ENCODE measurements around the gene PAQR5. TPM values are rescaled to one million over a fixed set of nuclear protein-coding genes. Genes with fewer than 3 reads are reported as not detected.

PAQR5 gene
- total and polyA plus RNA-seq, 2 donors (not counting 3 experiments of a cell fraction or from before 2014, with no cell fraction given) = 0.08 to 0.09 TPM

GRCh38 chr15:69451951-69452691 is 153.4 kb downstream of the PAQR5 start:
- H3K4me2 ChIP-seq (ENCODE audit: insufficient read depth, low read length) = peak overlapping the region; percentile 63
- peak overlapping the region; percentile 51 for H2AFZ ChIP-seq (ENCODE audit: low read depth, low read length)
- H3K4me3 ChIP-seq (replicated peaks in 1 of 3; ENCODE audit: insufficient read depth in 1 of 3, low read depth in 1 of 3, low read length in 3 of 3) = peak overlapping the region in 2 of 3 experiments; percentile 78 to 83
- FAIRE-seq (no peak), DNase-seq (ENCODE audit: low read depth, low spot score) (no peak)
- intact Hi-C loops (cut with micrococcal nuclease) = loop anchor here (1.0 kb wide), 2 partner anchors 10 to 38 kb away; partner anchors contain the start of gene KIF23
- H3K9me1 ChIP-seq (replicated peaks; ENCODE audit: control insufficient read depth, extremely low read depth, insufficient read depth, low read length) = no peaks in the 10 kb centered on the region
- H4K20me1 ChIP-seq (replicated peaks; ENCODE audit: control insufficient read depth, extremely low read depth, insufficient read depth, low read length) = peaks cover 9% of the 10 kb centered on the region
- TSS peak; percentile 76 for BruUV-seq (replicated peaks)
- H3K36me3 ChIP-seq (ENCODE audit: control insufficient read depth in 2 of 2, extremely low read depth in 1 of 2, insufficient read depth in 2 of 2, low read length in 2 of 2) = peaks cover 12 to 16% of the 10 kb centered on the region in 2 experiments
- dilution Hi-C loops (cut with MboI; ENCODE audit: extremely low pct_ligation_motif_present, low sequenced_read_pairs) = no loop called here
- CTCF ChIA-PET = interaction anchor here (0.7 to 4.3 kb wide), 6 partner anchors 10 to 58 kb away, joined by 3 to 30 read pairs (median 4); partner anchors contain the start of gene KIF23
- no peaks in the 10 kb centered on the region for H3K27me3 ChIP-seq (ENCODE audit: control insufficient read depth in 2 of 2, insufficient read depth in 2 of 2, low read length in 2 of 2)
- no peak overlapping the region for H3K27ac ChIP-seq (ENCODE audit: insufficient read depth, low read depth, low read length)
- TF ChIP-seq GATA2 (IDR thresholded peaks at IDR 0.05; ENCODE audit: insufficient read depth, insufficient read length, low read depth, low read length) (no peak), JUN (IDR thresholded peaks at IDR 0.05; ENCODE audit: borderline replicate concordance, insufficient read depth, insufficient read length, low read depth) (no peak), MYC (IDR thresholded peaks at IDR 0.05; ENCODE audit: low read depth, low read length) (no peak), MAX (IDR thresholded peaks at IDR 0.05; ENCODE audit: insufficient read depth, insufficient read length) (no peak), POLR2A (IDR thresholded peaks at IDR 0.05; ENCODE audit: low read depth, low read length) (no peak), EZH2 (IDR thresholded peaks at IDR 0.05; ENCODE audit: borderline replicate concordance, low read depth, low read length, severe bottlenecking) (no peak), FOS (IDR thresholded peaks at IDR 0.05; ENCODE audit: borderline replicate concordance, insufficient read depth, low read length) (no peak), CTCF (IDR thresholded peaks at IDR 0.05; ENCODE audit: extremely low read depth in 1 of 2, insufficient read depth in 1 of 2, low read depth in 1 of 2, low read length in 2 of 2) (no peak), POLR2AphosphoS5 (IDR thresholded peaks at IDR 0.05; ENCODE audit: insufficient read depth, low read depth, low read length) (no peak)
- peaks cover 24% of the 10 kb centered on the region for H3K4me1 ChIP-seq (ENCODE audit: control insufficient read depth, extremely low read depth, insufficient read depth, low read length)
- no peaks in the 10 kb centered on the region for H3K9me3 ChIP-seq (replicated peaks; ENCODE audit: control insufficient read depth, insufficient read depth, low read length)
- H3K9ac ChIP-seq (replicated peaks; ENCODE audit: extremely low read depth, insufficient read depth, low read length) = peak overlapping the region; percentile 50
- H3K79me2 ChIP-seq (ENCODE audit: control insufficient read depth, insufficient read depth, low read length) = peaks cover 32% of the 10 kb centered on the region
- POLR2A ChIA-PET = interaction anchor here (0.7 to 3.4 kb wide), 6 partner anchors 9 to 683 kb away, joined by 4 to 44 read pairs (median 8); partner anchors contain the start of gene KIF23

Data from endothelial cell of umbilical vein (primary cell).